Endothelial cell (in vitro differentiated cells): ENCODE measurements around the gene PTPRN2. TPM values are rescaled to one million over a fixed set of nuclear protein-coding genes. Genes with fewer than 3 reads are reported as not detected.

ENCODE experiments used
- DNase-seq: peaks from one replicate; pipeline ENCODE4 v3.0.0; 2021; ENCODE audit warnings: low spot score
- H3K27ac Mint-ChIP-seq: one replicate; pipeline ENCODE4 v1.8.0; 2021; ENCODE audit warnings: mixed read lengths, inconsistent platforms; ENCODE audit not compliant: unreplicated experiment
- H3K27me3 Mint-ChIP-seq: one replicate; pipeline ENCODE4 v1.8.0; 2021; ENCODE audit warnings: mild to moderate bottlenecking, moderate library complexity, mixed read lengths, inconsistent platforms; ENCODE audit not compliant: unreplicated experiment
- H3K36me3 Mint-ChIP-seq: one replicate; pipeline ENCODE4 v1.8.0; 2021; ENCODE audit warnings: mild to moderate bottlenecking, low read depth, mixed read lengths, inconsistent platforms; ENCODE audit not compliant: unreplicated experiment
- H3K4me1 Mint-ChIP-seq: one replicate; pipeline ENCODE4 v1.8.0; 2021; ENCODE audit warnings: mild to moderate bottlenecking, mixed read lengths, inconsistent platforms; ENCODE audit not compliant: unreplicated experiment
- H3K4me3 Mint-ChIP-seq: one replicate; pipeline ENCODE4 v1.8.0; 2021; ENCODE audit warnings: mild to moderate bottlenecking, mixed read lengths, inconsistent platforms; ENCODE audit not compliant: unreplicated experiment
- H3K9me3 Mint-ChIP-seq: one replicate; pipeline ENCODE4 v1.8.0; 2021; ENCODE audit warnings: mixed read lengths, inconsistent platforms; ENCODE audit not compliant: unreplicated experiment
- CTCF ChIP-seq: fragments of 200-600 bp; sonication (generic); IDR thresholded peaks from one replicate; pipeline ENCODE4 v1.5.0; 2021; ENCODE audit warnings: antibody characterized with exemption; ENCODE audit not compliant: unreplicated experiment
- total RNA-seq: library from RNA; stranded (reverse); fragmentation: NEBNext Ultra II Directional; extraction: Animal tissue kit (Norgen Biotek cat#: 25700); gene quantifications from one replicate; pipeline ENCODE4 v1.2.1, GENCODE V29; 2021; ENCODE audit not compliant: unreplicated experiment

The PTPRN2 gene
- total RNA-seq, 1 donor from 2014 or later: 0.18 TPM

GRCh38 chr7:158603773-158604755, 16.4 kb upstream of the PTPRN2 start:
- Mint-ChIP-seq H3K4me3 (no peak overlapping the region), H3K9me3 (no peaks in the 10 kb centered on the region), H3K27ac (no peak overlapping the region), H3K27me3 (no peaks in the 10 kb centered on the region), H3K4me1 (peaks cover 3% of the 10 kb centered on the region), H3K36me3 (peaks cover 3% of the 10 kb centered on the region)
- TF ChIP-seq CTCF: no peak
- DNase-seq: no peak

GRCh38 chr7:158602905-158603772, 15.5 kb upstream of the PTPRN2 start:
- Mint-ChIP-seq H3K27ac (no peak overlapping the region), H3K4me1 (peaks cover 3% of the 10 kb centered on the region), H3K27me3 (no peaks in the 10 kb centered on the region), H3K9me3 (no peaks in the 10 kb centered on the region), H3K36me3 (peaks cover 3% of the 10 kb centered on the region), H3K4me3 (no peak overlapping the region)
- DNase-seq: no peak
- TF ChIP-seq CTCF: no peak

DNA sequence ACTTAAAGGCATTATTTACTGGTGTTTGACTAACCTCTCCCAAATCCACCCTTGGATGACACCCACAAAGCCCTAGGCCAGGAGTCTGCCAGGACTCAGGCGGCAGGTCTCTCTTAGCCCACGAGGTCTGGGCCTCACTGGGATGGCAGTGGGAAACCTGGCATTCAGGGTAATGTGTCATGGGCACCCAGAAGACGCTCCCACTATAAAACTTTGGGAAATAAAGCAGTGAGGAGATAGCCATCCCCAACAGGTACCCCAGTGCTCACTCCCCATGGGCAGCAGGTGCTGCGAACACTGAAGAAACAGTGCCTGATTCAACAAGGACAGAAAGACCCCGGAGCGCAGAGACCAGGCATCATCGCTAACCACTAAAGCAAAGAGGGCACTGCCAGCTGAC, 14.4 kb upstream of the PTPRN2 start:
- no peak for TF ChIP-seq CTCF
- no peaks in the 10 kb centered on the region for H3K9me3 Mint-ChIP-seq
- H3K27ac Mint-ChIP-seq: no peak overlapping the region
- H3K27me3 Mint-ChIP-seq: no peaks in the 10 kb centered on the region
- H3K36me3 Mint-ChIP-seq: no peaks in the 10 kb centered on the region
- H3K4me3 Mint-ChIP-seq: no peak overlapping the region
- H3K4me1 Mint-ChIP-seq: peaks cover 3% of the 10 kb centered on the region
- DNase-seq: no peak

DNA sequence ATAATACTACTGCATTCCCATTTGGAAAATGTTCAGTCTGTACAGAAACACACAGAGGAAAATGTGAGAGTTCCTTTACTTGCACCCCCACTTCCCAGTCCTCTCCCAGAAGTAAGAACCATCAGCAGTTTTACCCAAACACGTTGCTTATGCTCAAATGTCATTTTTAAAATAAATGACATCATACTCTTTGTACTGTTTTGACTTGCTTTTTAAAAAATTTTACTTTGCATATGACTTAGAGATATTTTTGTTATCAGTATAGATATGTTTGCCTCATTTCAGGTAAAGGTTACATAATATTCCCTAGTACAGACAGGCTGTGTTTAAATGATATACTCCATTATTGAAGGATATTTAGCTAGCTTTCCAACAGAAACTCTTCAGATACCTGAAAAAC, 13.5 kb upstream of the PTPRN2 start:
- no peak for TF ChIP-seq CTCF
- DNase-seq: no peak
- no peak overlapping the region for H3K4me3 Mint-ChIP-seq
- peaks cover 3% of the 10 kb centered on the region for H3K9me3 Mint-ChIP-seq
- H3K27me3 Mint-ChIP-seq: no peaks in the 10 kb centered on the region
- peaks cover 3% of the 10 kb centered on the region for H3K4me1 Mint-ChIP-seq
- H3K36me3 Mint-ChIP-seq: no peaks in the 10 kb centered on the region
- no peak overlapping the region for H3K27ac Mint-ChIP-seq
